GM12801 (cell line): Measurements from ENCODE around the gene NKAIN4.

ENCODE experiments used
- TF ChIP-seq, protein P1 (sequence below): IDR thresholded peaks from one replicate; pipeline ENCODE4 v1.5.1; 2011; ENCODE audit warnings: control low read depth; ENCODE audit not compliant: insufficient read length; ENCODE audit errors: extremely low read depth

The NKAIN4 gene

DNA sequence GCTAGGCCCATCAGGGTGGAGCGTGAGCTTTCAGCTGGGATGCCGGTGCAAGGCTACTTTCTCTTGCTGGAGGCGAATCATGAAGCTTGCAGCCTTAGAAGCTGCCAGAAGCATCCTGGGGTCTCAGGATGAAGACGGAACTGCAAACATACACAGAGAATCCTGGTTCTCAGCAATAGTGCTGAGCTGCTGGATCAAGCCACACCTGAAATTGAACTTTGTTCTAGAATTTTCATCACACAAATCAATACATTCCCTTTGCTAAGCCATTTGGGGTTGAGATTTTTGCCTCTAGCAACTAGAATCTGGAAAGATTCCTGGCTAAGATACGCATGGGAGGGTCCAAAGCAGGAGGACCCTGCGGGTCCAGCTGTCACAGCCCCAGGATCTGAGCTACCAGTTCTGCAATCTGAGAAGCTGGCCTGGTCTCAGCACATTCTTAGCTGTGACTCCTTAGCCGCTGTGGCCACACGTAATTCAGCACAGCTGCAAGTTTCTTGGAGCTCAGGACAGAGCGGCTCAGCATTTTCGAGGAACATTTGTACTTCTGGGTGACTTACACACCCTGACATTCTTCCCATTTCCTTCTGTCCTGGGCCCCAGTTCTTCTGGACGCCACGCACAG is 11.7 kb upstream of the NKAIN4 start:
- TF ChIP-seq, protein P1, sequence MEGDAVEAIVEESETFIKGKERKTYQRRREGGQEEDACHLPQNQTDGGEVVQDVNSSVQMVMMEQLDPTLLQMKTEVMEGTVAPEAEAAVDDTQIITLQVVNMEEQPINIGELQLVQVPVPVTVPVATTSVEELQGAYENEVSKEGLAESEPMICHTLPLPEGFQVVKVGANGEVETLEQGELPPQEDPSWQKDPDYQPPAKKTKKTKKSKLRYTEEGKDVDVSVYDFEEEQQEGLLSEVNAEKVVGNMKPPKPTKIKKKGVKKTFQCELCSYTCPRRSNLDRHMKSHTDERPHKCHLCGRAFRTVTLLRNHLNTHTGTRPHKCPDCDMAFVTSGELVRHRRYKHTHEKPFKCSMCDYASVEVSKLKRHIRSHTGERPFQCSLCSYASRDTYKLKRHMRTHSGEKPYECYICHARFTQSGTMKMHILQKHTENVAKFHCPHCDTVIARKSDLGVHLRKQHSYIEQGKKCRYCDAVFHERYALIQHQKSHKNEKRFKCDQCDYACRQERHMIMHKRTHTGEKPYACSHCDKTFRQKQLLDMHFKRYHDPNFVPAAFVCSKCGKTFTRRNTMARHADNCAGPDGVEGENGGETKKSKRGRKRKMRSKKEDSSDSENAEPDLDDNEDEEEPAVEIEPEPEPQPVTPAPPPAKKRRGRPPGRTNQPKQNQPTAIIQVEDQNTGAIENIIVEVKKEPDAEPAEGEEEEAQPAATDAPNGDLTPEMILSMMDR = no peak

DNA sequence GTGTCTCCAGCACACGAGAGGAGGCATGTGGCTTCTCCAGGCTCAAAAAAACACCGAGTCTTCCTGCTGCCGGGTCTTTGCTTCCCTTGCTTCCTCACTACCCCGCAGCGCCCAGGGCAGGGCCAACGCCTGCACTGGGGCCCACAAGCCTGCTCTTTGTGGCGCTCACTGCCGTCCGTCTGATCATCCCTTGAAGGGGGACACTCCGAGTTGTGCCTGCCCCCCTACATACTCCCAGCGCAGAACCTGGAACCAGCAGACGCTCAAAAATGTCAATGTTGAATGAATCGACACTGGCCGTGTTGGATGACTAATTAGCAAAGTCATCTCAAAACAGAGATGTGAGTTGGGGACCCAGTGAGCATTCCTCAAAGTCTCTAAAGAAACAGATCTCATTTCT is 10.3 kb upstream of the NKAIN4 start:
- TF ChIP-seq, protein P1 = no peak

DNA sequence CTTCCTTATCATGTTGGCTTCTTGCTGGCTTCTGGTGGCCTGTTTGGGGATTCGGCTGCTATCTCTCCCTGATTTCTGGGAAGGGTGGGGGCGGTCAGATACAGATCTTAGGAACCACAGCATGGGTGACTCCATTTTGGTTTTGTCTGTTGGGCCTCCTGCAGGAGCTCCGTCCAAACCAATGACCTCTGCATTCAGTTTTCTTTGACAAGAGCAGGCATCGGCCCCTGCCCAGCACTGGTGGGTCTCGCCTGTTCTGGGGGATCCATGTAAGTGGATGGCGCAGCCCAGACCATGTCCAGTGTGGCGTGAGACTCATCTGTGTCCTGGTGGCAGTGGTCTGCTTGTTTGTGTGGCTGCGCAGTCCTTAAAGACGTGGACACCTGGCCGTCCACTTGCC is 9.7 kb upstream of the NKAIN4 start:
- TF ChIP-seq, protein P1 = no peak

DNA sequence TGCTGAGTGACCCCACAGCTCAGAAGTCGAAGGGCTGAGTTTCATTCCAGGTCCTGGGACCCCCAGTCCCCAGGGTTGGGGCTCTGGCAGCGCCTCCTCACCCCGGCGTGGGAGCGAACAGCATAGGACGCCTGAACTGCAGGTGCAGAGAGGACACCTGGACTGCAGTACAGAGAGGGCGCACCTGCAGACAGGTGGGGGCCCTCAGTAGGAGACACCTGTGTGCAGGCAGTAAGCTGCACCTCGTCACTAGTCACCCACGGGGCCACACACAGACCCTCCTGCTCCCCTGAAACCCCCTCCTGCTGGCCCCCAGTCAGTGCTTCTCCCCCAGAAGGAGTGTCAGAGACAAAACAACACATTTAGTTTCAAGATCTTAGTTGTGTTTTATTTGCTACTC is 8.6 kb upstream of the NKAIN4 start:
- TF ChIP-seq, protein P1 = no peak

DNA sequence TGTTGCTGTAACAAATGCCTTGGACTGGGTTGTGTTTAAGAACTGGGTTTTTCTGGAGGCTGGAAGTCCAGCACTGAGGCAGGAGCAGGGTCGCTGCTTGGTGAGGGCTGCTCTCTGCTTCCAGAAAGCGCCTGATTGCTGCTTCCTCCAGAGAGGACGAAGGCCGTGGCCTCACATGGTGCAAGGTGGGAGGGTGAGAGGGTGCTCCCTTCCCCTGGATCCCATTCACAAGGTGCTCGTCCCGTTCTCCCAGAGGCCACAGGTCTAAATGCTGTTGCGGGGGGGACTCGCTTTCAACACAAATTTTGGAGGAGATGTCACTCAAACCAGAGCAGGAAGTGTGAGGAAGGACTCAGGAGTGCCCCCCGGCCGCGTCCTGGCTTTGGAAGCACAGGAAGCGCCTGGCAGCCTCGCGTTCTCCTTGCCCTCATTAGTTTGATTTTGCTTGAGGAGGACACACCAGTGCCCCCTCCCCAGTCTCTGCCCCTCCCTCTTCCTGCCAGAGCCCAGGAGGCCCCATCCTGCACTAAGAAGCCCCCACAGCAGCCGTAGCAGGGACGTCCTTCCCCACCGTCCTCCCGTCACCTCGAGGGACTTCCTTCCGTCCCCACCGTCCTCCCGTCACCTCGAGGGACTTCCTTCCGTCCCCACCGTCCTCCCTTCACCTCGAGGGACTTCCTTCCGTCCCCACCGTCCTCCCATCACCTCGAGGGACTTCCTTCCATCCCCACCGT is 7.7 kb upstream of the NKAIN4 start:
- TF ChIP-seq, protein P1 = no peak

DNA sequence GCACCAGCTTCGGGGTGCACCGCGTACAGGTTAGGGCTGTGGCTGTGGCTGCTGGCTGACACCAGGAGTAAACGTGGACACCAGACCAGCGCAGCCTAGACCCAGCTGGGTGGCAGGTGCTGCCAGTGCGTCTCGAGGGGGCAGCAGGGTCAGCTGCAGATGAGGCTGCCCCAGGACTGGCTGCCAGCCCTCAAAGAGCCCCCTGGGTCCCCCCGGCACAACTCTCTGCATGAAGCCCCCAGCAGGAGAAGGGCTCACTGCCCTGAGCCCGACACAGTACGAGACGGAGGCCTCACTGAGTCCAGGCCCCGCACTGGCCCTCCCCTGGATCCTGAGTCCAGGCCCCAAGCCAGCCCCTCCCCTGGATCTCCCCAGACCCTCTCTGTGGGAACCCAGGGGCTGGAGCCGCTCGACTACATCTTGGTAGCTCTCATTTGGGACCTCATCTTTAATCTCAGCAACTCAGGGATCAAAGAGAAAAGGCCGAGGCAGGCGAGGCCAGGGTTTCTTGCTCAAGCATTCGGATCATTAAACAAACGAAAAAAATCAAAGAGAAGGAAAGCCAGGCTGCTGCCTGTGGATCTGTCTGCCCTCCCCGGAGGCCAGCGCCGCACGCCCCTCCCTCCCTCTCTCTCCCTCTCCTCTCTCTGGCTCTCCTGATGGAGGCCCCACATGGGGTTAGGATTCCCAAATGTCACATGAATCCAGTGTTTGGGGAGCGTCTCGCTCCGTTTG is 7.0 kb upstream of the NKAIN4 start:
- TF ChIP-seq, protein P1 = no peak

DNA sequence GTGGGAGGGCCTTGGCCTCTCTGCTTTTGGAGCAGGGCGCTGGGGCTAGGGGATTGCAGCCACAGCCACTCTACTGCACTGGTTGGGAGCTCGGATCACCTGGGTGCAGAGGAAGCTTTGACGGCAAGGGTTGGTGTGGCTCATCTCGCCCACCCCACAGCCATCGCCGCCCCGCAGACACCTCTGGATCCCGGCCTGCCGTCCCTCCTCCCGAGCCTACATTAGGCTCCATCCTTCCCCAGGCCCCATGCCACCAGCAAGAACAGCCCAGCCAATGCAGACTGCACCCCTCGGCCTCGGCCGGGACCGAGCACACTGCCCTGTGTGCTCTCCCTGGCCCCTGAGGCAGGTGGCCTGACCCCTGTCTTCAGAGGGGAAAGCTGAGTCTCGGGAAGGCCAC is 6.3 kb upstream of the NKAIN4 start:
- TF ChIP-seq, protein P1 = no peak
